GM12878 (cell line): ENCODE measurements around the gene TANC1. TPM values are rescaled to one million over a fixed set of nuclear protein-coding genes. Genes with fewer than 3 reads are reported as not detected.

Source experiments
- ATAC-seq: fragments of 200-7000 bp; cut with Tn5 transposase; 3 replicates; pipeline ENCODE4 v1.9.1; 2020; ENCODE audit warnings: mild to moderate bottlenecking, moderate library complexity
- BruUV-seq: library from RNA; stranded (reverse); fragments of 400-500 nt; replicated peaks from 2 replicates; lab custom pipeline; 2021; lab: Mats Ljungman, UMichigan
- CTCF ChIA-PET: fragments of 300-600 bp; sonication (Branson Sonifier 250); formaldehyde crosslinking; extraction: SDS; loops from one replicate; lab custom pipeline; 2021; ENCODE audit warnings: inconsistent platforms; lab: Yijun Ruan, JAX
- POLR2A ChIA-PET: fragments of 350-600 bp; formaldehyde crosslinking; extraction: SDS; loops from one replicate; lab custom pipeline; 2021; ENCODE audit warnings: inconsistent platforms; lab: Charles Lee
- RAD21 ChIA-PET: fragments of 300-600 bp; sonication (Branson Sonifier 250); formaldehyde crosslinking; loops from one replicate; lab custom pipeline; 2023; ENCODE audit warnings: antibody characterized with exemption; ENCODE audit not compliant: unreplicated experiment; lab: Charles Lee
- SMC1A ChIA-PET: fragments of 300-600 bp; sonication (Branson Sonifier 250); formaldehyde crosslinking; loops from one replicate; lab custom pipeline; 2023; ENCODE audit not compliant: unreplicated experiment, uncharacterized antibody; lab: Charles Lee
- DNase-seq: peaks from one replicate; pipeline ENCODE4 v3.0.0-alpha.2; 2011; ENCODE audit warnings: low read depth, low spot score
- FAIRE-seq: peaks from 3 replicates; lab custom pipeline; 2011; peaks lifted over from hg19 to GRCh38; lab: Jason Lieb, UNC
- H2AFZ ChIP-seq: 2 replicates; pipeline ENCODE4 v1.6.0; 2011; ENCODE audit warnings: low read depth, low read length, control low read depth; ENCODE audit not compliant: control insufficient read depth
- H3K27ac ChIP-seq: 2 replicates; pipeline ENCODE4 v1.5.1; 2011; ENCODE audit warnings: control low read depth; ENCODE audit not compliant: control insufficient read depth, insufficient read depth
- H3K27me3 ChIP-seq, 2 experiments: replicated peaks in 1 of 2; 2 replicates each; pipeline versions ENCODE4 v1.6.0 to v1.6.1; 2011; ENCODE audit warnings: low read length in 1 of 2; ENCODE audit not compliant: control insufficient read depth in 2 of 2, insufficient read depth in 2 of 2
- H3K36me3 ChIP-seq, 2 experiments: 2 replicates each; pipeline ENCODE4 v1.5.1; 2011; ENCODE audit warnings: low read length in 1 of 2; ENCODE audit not compliant: control insufficient read depth in 2 of 2, insufficient read depth in 2 of 2
- H3K4me1 ChIP-seq: 2 replicates; pipeline ENCODE4 v1.6.1; 2011; ENCODE audit warnings: mild to moderate bottlenecking, low read length, moderate library complexity, mixed read lengths; ENCODE audit not compliant: control insufficient read depth, insufficient read depth
- H3K4me2 ChIP-seq: 2 replicates; pipeline ENCODE4 v1.6.0; 2011; ENCODE audit warnings: control low read depth; ENCODE audit not compliant: control insufficient read depth, insufficient read depth
- H3K4me3 ChIP-seq: fragments of 200-600 bp; sonication (generic); 2 replicates; pipeline ENCODE4 v1.5.1; 2016
- H3K79me2 ChIP-seq: 2 replicates; pipeline ENCODE4 v1.6.0; 2011; ENCODE audit warnings: low read length; ENCODE audit not compliant: control insufficient read depth, insufficient read depth
- H3K9ac ChIP-seq: 2 replicates; pipeline ENCODE4 v1.8.0; 2011; ENCODE audit warnings: low read length, control low read depth, mixed read lengths; ENCODE audit not compliant: control insufficient read depth, insufficient read depth
- H3K9me3 ChIP-seq: replicated peaks from 3 replicates; pipeline ENCODE4 v1.5.1; 2011; ENCODE audit warnings: mild to moderate bottlenecking, low read length; ENCODE audit not compliant: control insufficient read depth, insufficient read depth
- H4K20me1 ChIP-seq: 2 replicates; pipeline ENCODE4 v1.6.0; 2011; ENCODE audit not compliant: control insufficient read depth, insufficient read depth
- CHD1 ChIP-seq: IDR thresholded peaks from 2 replicates; pipeline ENCODE4 v1.6.1; 2012; ENCODE audit warnings: low read depth, low read length, improper control_type of control experiment
- JUNB ChIP-seq: IDR thresholded peaks from 2 replicates; pipeline ENCODE4 v1.6.1; 2016; ENCODE audit warnings: antibody characterized with exemption, mild to moderate bottlenecking
- PML ChIP-seq: IDR thresholded peaks from 2 replicates; pipeline ENCODE4 v1.6.1; 2012; ENCODE audit warnings: low read length, inconsistent platforms
- SRF ChIP-seq, 2 experiments: IDR thresholded peaks; 2 replicates each; pipeline ENCODE4 v1.6.1; 2011; ENCODE audit warnings: low read depth in 2 of 2, low read length in 2 of 2, mild to moderate bottlenecking in 1 of 2, moderate library complexity in 1 of 2
- WGBS: methylation state at CpG from one replicate; pipeline ENCODE4 v1.1.6; 2016; ENCODE audit warnings: low lambda C conversion rate; ENCODE audit not compliant: insufficient replicate concordance, insufficient coverage; ENCODE audit errors: missing lambda C conversion rate; 5-methylcytosine and 5-hydroxymethylcytosine counted together
- in situ Hi-C: fragments of 300-500 bp; cut with MboI; formaldehyde crosslinking; loops from 9 replicates; pipeline ENCODE4 v1.14.3; 2018; ENCODE audit warnings: mixed read lengths
- intact Hi-C: fragments of 100-400 bp; cut with micrococcal nuclease; formaldehyde crosslinking; loops from one replicate; pipeline ENCODE4 v1.14.2; 2022; ENCODE audit not compliant: unreplicated experiment
- polyA plus RNA-seq, 11 experiments: library from polyadenylated mRNA; depleted of rRNA in 4 of 11; unstranded in 6 of 11; stranded (reverse) in 5 of 11; fragments of >200 nt; fragmentation: Nextera tagmentation in 4 of 11; fragmentation: Illumina TruSeq in 1 of 11; extraction: Ambion mirVana in 4 of 11; extraction: Trizol in 1 of 11; gene quantifications; 1 replicate in 1 of 11; 2 replicates in 10 of 11; pipeline versions ENCODE4 v1.2.1 to v1.2.3, GENCODE V29; 2011 to 2016; ENCODE audit warnings: inconsistent platforms in 2 of 11, missing spikeins in 2 of 11, low read depth in 1 of 11
- total RNA-seq, 4 experiments: library from RNA; depleted of rRNA in 3 of 4; stranded (reverse); fragments of >200 nt in 3 of 4; fragmentation: Illumina TruSeq in 1 of 4; extraction: Trizol in 1 of 4; gene quantifications; 2 replicates each; pipeline versions ENCODE4 v1.2.1 to v1.2.3, GENCODE V29; 2013 to 2021
- TF ChIP-seq, protein P1 (sequence below): fragments of 450-650 bp; IDR thresholded peaks from 2 replicates; pipeline ENCODE4 v1.6.1; 2017; ENCODE audit warnings: mild to moderate bottlenecking, moderate library complexity
- TF ChIP-seq, protein P2 (sequence below): fragments of 450-650 bp; formaldehyde crosslinking; IDR thresholded peaks from 2 replicates; pipeline ENCODE4 v1.4.0; 2020; ENCODE audit warnings: mild to moderate bottlenecking, moderate library complexity

Gene TANC1
- total and polyA plus RNA-seq, 10 of the 15 experiments (the other 5 are each of a cell fraction or from before 2014, with no cell fraction given) = 0.05 to 5.0 (median 0.34) TPM

DNA sequence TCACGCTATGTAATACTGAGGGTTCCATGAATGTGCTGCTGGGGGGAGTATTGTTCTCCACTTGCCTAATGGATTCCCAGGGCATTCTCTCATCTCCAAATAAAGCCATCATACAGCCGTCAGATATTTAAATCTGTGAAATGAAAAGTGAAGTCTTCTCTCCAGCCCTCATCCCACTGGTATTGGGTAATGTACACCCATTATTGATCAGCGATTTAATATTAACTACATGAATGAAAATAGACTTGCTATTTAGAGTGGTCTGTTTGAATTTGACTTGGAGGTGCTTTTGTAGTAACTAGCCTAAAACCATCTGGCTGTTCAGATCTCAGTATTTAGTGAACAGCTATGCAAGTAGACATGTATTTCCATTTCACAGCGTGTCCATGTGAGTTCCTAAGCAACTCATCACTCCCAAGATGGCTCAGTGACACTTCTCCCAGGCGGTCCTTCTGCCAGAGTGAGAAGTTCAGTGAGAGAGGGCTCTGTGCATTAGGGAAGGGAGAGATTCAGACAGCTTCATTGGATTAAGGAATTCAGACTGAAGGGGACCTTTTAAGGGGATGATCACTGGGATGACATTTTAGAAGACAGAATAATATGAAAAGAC lies 177.4 kb downstream of the TANC1 start:
- BruUV-seq = no TSS peak
- H2AFZ ChIP-seq = no peak overlapping the region
- intact Hi-C loops = loop anchor here (5.0 to 10.0 kb wide), 2 partner anchors 56 to 819 kb away; no protein-coding TSS in a partner anchor
- POLR2A ChIA-PET = no interaction called here
- no peaks in the 10 kb centered on the region for H3K9me3 ChIP-seq
- SMC1A ChIA-PET = interaction anchor here (0.6 kb wide), 1 partner anchor 227 kb away, joined by 3 read pairs; no protein-coding TSS in a partner anchor
- CTCF ChIA-PET = no interaction called here
- no peaks in the 10 kb centered on the region for H3K36me3 ChIP-seq
- FAIRE-seq (no peak), DNase-seq (no peak), ATAC-seq (no peak)
- RAD21 ChIA-PET = no interaction called here
- H3K4me1 ChIP-seq = peaks cover 12% of the 10 kb centered on the region
- TF ChIP-seq JUNB (no peak), PML (no peak), SRF (IDR thresholded peaks at IDR 0.05; ENCODE audit: low read depth in 2 of 2, low read length in 2 of 2) (no peak), CHD1 (no peak)
- TF ChIP-seq, protein P1, sequence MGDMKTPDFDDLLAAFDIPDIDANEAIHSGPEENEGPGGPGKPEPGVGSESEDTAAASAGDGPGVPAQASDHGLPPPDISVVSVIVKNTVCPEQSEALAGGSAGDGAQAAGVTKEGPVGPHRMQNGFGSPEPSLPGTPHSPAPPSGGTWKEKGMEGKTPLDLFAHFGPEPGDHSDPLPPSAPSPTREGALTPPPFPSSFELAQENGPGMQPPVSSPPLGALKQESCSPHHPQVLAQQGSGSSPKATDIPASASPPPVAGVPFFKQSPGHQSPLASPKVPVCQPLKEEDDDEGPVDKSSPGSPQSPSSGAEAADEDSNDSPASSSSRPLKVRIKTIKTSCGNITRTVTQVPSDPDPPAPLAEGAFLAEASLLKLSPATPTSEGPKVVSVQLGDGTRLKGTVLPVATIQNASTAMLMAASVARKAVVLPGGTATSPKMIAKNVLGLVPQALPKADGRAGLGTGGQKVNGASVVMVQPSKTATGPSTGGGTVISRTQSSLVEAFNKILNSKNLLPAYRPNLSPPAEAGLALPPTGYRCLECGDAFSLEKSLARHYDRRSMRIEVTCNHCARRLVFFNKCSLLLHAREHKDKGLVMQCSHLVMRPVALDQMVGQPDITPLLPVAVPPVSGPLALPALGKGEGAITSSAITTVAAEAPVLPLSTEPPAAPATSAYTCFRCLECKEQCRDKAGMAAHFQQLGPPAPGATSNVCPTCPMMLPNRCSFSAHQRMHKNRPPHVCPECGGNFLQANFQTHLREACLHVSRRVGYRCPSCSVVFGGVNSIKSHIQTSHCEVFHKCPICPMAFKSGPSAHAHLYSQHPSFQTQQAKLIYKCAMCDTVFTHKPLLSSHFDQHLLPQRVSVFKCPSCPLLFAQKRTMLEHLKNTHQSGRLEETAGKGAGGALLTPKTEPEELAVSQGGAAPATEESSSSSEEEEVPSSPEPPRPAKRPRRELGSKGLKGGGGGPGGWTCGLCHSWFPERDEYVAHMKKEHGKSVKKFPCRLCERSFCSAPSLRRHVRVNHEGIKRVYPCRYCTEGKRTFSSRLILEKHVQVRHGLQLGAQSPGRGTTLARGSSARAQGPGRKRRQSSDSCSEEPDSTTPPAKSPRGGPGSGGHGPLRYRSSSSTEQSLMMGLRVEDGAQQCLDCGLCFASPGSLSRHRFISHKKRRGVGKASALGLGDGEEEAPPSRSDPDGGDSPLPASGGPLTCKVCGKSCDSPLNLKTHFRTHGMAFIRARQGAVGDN = no peak
- TF ChIP-seq, protein P2, sequence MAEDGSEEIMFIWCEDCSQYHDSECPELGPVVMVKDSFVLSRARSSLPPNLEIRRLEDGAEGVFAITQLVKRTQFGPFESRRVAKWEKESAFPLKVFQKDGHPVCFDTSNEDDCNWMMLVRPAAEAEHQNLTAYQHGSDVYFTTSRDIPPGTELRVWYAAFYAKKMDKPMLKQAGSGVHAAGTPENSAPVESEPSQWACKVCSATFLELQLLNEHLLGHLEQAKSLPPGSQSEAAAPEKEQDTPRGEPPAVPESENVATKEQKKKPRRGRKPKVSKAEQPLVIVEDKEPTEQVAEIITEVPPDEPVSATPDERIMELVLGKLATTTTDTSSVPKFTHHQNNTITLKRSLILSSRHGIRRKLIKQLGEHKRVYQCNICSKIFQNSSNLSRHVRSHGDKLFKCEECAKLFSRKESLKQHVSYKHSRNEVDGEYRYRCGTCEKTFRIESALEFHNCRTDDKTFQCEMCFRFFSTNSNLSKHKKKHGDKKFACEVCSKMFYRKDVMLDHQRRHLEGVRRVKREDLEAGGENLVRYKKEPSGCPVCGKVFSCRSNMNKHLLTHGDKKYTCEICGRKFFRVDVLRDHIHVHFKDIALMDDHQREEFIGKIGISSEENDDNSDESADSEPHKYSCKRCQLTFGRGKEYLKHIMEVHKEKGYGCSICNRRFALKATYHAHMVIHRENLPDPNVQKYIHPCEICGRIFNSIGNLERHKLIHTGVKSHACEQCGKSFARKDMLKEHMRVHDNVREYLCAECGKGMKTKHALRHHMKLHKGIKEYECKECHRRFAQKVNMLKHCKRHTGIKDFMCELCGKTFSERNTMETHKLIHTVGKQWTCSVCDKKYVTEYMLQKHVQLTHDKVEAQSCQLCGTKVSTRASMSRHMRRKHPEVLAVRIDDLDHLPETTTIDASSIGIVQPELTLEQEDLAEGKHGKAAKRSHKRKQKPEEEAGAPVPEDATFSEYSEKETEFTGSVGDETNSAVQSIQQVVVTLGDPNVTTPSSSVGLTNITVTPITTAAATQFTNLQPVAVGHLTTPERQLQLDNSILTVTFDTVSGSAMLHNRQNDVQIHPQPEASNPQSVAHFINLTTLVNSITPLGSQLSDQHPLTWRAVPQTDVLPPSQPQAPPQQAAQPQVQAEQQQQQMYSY = no peak
- no peak overlapping the region for H3K4me3 ChIP-seq
- H3K79me2 ChIP-seq = no peaks in the 10 kb centered on the region
- H3K27ac ChIP-seq = no peak overlapping the region
- in situ Hi-C loops = no loop called here
- no peaks in the 10 kb centered on the region for H4K20me1 ChIP-seq
- H3K27me3 ChIP-seq = no peaks in the 10 kb centered on the region
- no peak overlapping the region for H3K9ac ChIP-seq
- H3K4me2 ChIP-seq = no peak overlapping the region
- WGBS = 57% methylated on average over 5 of the region's 5 CpGs
